ENCODE results near the gene MBD2. TPM values are rescaled to one million over a fixed set of nuclear protein-coding genes. Genes with fewer than 3 reads are reported as not detected.
"Not testable (repeated sequence)": the region's sequence is repeated elsewhere in the genome, so short reads cannot be mapped to it uniquely, and the experiment has no call there.

Gene MBD2
- total RNA-seq, 2 experiments from 2014 or later, result 101 to 102 TPM

- Mint-ChIP-seq H3K4me1 (ENCODE audit: low read depth) (peaks cover 62% of the 10 kb centered on the region), H3K27ac (no peak overlapping the region), H3K9me3 (no peaks in the 10 kb centered on the region), H3K4me3 (no peak overlapping the region), H3K36me3 (ENCODE audit: low read depth) (peaks cover 23% of the 10 kb centered on the region), H3K27me3 (no peaks in the 10 kb centered on the region)
- CTCF ChIA-PET, result interaction anchor here (1.4 kb wide), 1 partner anchor 10 kb away, joined by 3 read pairs; no protein-coding TSS in a partner anchor
- DNase-seq (no peak), ATAC-seq (no peak)
- no peak for TF ChIP-seq CTCF (IDR thresholded peaks at IDR 0.05)
- intact Hi-C loops (cut with micrococcal nuclease), result no loop called here
- POLR2A ChIA-PET, result no interaction called here
These were observed 4.1 kb downstream of the MBD2 start for GRCh38 chr18:54220406-54220805.

- not testable (repeated sequence) for H3K27ac Mint-ChIP-seq
- POLR2A ChIA-PET, result interaction anchor here (0.8 kb wide), 1 partner anchor 1171 kb away, joined by 3 read pairs; no protein-coding TSS in a partner anchor
- H3K4me1 Mint-ChIP-seq (ENCODE audit: low read depth), result peaks cover 62% of the 10 kb centered on the region
These were observed 5.7 kb downstream of the MBD2 start for GRCh38 chr18:54218803-54219202.

GRCh38 chr18:54218299-54218698 is 6.2 kb downstream of the MBD2 start:
- Mint-ChIP-seq H3K27me3 (no peaks in the 10 kb centered on the region), H3K4me1 (ENCODE audit: low read depth) (peaks cover 65% of the 10 kb centered on the region), H3K36me3 (ENCODE audit: low read depth) (peaks cover 23% of the 10 kb centered on the region), H3K9me3 (no peaks in the 10 kb centered on the region), H3K27ac (no peak overlapping the region), H3K4me3 (no peak overlapping the region)
- intact Hi-C loops (cut with micrococcal nuclease), result no loop called here
- ATAC-seq, result no peak
- ChIA-PET POLR2A (no interaction called here), CTCF (interaction anchor here (1.1 to 1.5 kb wide), 3 partner anchors 11 to 139 kb away, joined by 3 to 4 read pairs (median 4); partner anchors contain the start of genes C18orf54 and STARD6)
- DNase-seq, result no peak
- no peak for TF ChIP-seq CTCF (IDR thresholded peaks at IDR 0.05)

More at GRCh38 chr18:54218803-54219202, 5.7 kb downstream of the MBD2 start:
- H3K36me3 Mint-ChIP-seq (ENCODE audit: low read depth), result peaks cover 23% of the 10 kb centered on the region
- H3K4me3 Mint-ChIP-seq; intact Hi-C loops (cut with micrococcal nuclease); ATAC-seq; H3K9me3 Mint-ChIP-seq; DNase-seq; H3K27me3 Mint-ChIP-seq: not testable (repeated sequence)
- CTCF ChIA-PET, result interaction anchor here (1.2 kb wide), 1 partner anchor 139 kb away, joined by 4 read pairs; the partner anchor contains the start of genes C18orf54 and STARD6

- Mint-ChIP-seq H3K36me3 (ENCODE audit: low read depth) (peaks cover 23% of the 10 kb centered on the region), H3K4me1 (ENCODE audit: low read depth) (peaks cover 60% of the 10 kb centered on the region), H3K27ac (no peak overlapping the region), H3K9me3 (no peaks in the 10 kb centered on the region), H3K4me3 (no peak overlapping the region), H3K27me3 (no peaks in the 10 kb centered on the region)
- intact Hi-C loops (cut with micrococcal nuclease), result no loop called here
- no peak for TF ChIP-seq CTCF (IDR thresholded peaks at IDR 0.05)
- DNase-seq (no peak), ATAC-seq (no peak)
- POLR2A ChIA-PET, result no interaction called here
- CTCF ChIA-PET, result interaction anchor here (0.7 to 1.5 kb wide), 4 partner anchors 11 to 140 kb away, joined by 3 to 4 read pairs (median 4); partner anchors contain the start of genes C18orf54 and STARD6
These were observed 6.8 kb downstream of the MBD2 start for GRCh38 chr18:54217624-54218023.

GRCh38 chr18:54215069-54215468 is 9.4 kb downstream of the MBD2 start:
- intact Hi-C loops (cut with micrococcal nuclease), result no loop called here
- no peak for DNase-seq
- H3K27me3 Mint-ChIP-seq, result no peaks in the 10 kb centered on the region
- no peak overlapping the region for H3K27ac Mint-ChIP-seq
- no peak for TF ChIP-seq CTCF (IDR thresholded peaks at IDR 0.05)
- H3K9me3 Mint-ChIP-seq, result no peaks in the 10 kb centered on the region
- peaks cover 58% of the 10 kb centered on the region for H3K4me1 Mint-ChIP-seq (ENCODE audit: low read depth)
- ATAC-seq, result no peak
- H3K4me3 Mint-ChIP-seq, result no peak overlapping the region
- ChIA-PET CTCF (no interaction called here), POLR2A (interaction anchor here (1.3 kb wide), 1 partner anchor 8 kb away, joined by 3 read pairs; no protein-coding TSS in a partner anchor)
- peaks cover 8% of the 10 kb centered on the region for H3K36me3 Mint-ChIP-seq (ENCODE audit: low read depth)
